Thyroid gland (tissue), 4 donors: ENCODE results near the gene MSGN1. TPM values are rescaled to one million over a fixed set of nuclear protein-coding genes. Genes with fewer than 3 reads are reported as not detected.

ENCODE experiments used
- DNase-seq, 2 donors: peaks; one replicate each; pipeline ENCODE4 v3.0.0-alpha.2; 2019
- H3K27ac ChIP-seq, 3 donors: fragments of 200-600 bp; sonication (generic); 1 replicate in 2 of 3; 2 replicates in 1 of 3; pipeline ENCODE4 v1.5.1; 2016 to 2019; ENCODE audit warnings: mild to moderate bottlenecking in 1 of 3, moderate library complexity in 1 of 3
- H3K27me3 ChIP-seq: fragments of 200-600 bp; sonication (generic); one replicate; pipeline ENCODE4 v1.5.1; 2019
- H3K36me3 ChIP-seq, 2 donors: fragments of 200-600 bp; sonication (generic); one replicate each; pipeline ENCODE4 v1.5.1; 2016 to 2019
- H3K4me1 ChIP-seq, 2 donors: fragments of 200-600 bp; sonication (generic); one replicate each; pipeline ENCODE4 v1.5.1; 2017 to 2019
- H3K4me3 ChIP-seq, 3 donors: fragments of 200-600 bp; sonication (generic); replicated peaks in 1 of 3; 1 replicate in 2 of 3; 2 replicates in 1 of 3; pipeline ENCODE4 v1.5.1; 2016; ENCODE audit warnings: mild to moderate bottlenecking in 1 of 3
- H3K9me3 ChIP-seq: fragments of 200-600 bp; sonication (generic); one replicate; pipeline ENCODE4 v1.5.1; 2017
- CTCF ChIP-seq, 6 experiments: fragments of 200-600 bp in 3 of 6; fragments of 450-650 bp in 3 of 6; sonication (generic) in 3 of 6; IDR thresholded peaks; one replicate each; pipeline ENCODE4 v1.5.1; 2016 to 2019; ENCODE audit warnings: antibody characterized with exemption in 6 of 6, mild to moderate bottlenecking in 2 of 6, inconsistent platforms in 1 of 6, moderate library complexity in 1 of 6
- POLR2A ChIP-seq, 2 donors: fragments of 450-650 bp; IDR thresholded peaks; one replicate each; pipeline ENCODE4 v1.6.1; 2017; ENCODE audit warnings: antibody characterized with exemption in 2 of 2, mild to moderate bottlenecking in 2 of 2, moderate library complexity in 1 of 2
- WGBS, 2 donors: methylation state at CpG; one replicate each; pipeline ENCODE4 v1.1.5; 2017; 5-methylcytosine and 5-hydroxymethylcytosine counted together
- intact Hi-C: fragments of 100-400 bp; cut with DNase I; formaldehyde crosslinking; loops from one replicate; pipeline ENCODE4 v1.15.1; 2023
- total RNA-seq, 4 donors: library from RNA; depleted of rRNA; stranded (reverse); fragments of >200 nt; gene quantifications; one replicate each; pipeline ENCODE4 v1.2.3, GENCODE V29; 2016

The MSGN1 gene
- total RNA-seq, 4 donors from 2014 or later: not detected

GRCh38 chr2:17813742-17814473 is 2.4 kb upstream of the MSGN1 start:
- Histone ChIP-seq H3K36me3 (no peaks in the 10 kb centered on the region), H3K4me1 (no peaks in the 10 kb centered on the region), H3K27me3 (no peaks in the 10 kb centered on the region), H3K9me3 (no peaks in the 10 kb centered on the region), H3K4me3 (no peak overlapping the region), H3K27ac (no peak overlapping the region)
- intact Hi-C loops: no loop called here
- DNase-seq: no peak
- 71 to 84% methylated on average over 5 of the region's 5 CpGs for WGBS, 2 donors
- no peak for TF ChIP-seq CTCF (IDR thresholded peaks at IDR 0.05)

GRCh38 chr2:17814601-17815000 is 1.7 kb upstream of the MSGN1 start:
- no peaks in the 10 kb centered on the region for H3K9me3 ChIP-seq
- 93 to 95% methylated on average over 1 of the region's 1 CpG for WGBS, 2 donors
- H3K27ac ChIP-seq: no peak overlapping the region
- H3K4me3 ChIP-seq: no peak overlapping the region
- no peak for TF ChIP-seq POLR2A (IDR thresholded peaks at IDR 0.05)
- TF ChIP-seq CTCF (IDR thresholded peaks at IDR 0.05): no peak
- H3K4me1 ChIP-seq: no peaks in the 10 kb centered on the region
- intact Hi-C loops: no loop called here
- no peaks in the 10 kb centered on the region for H3K36me3 ChIP-seq
- no peaks in the 10 kb centered on the region for H3K27me3 ChIP-seq
- no peak for DNase-seq

- TF ChIP-seq CTCF (IDR thresholded peaks at IDR 0.05): no peak
- no peak for TF ChIP-seq POLR2A (IDR thresholded peaks at IDR 0.05)
- WGBS, 2 donors: 81 to 83% methylated on average over 8 of the region's 8 CpGs
- no peak for DNase-seq
- no peaks in the 10 kb centered on the region for H3K9me3 ChIP-seq
- H3K27me3 ChIP-seq: no peaks in the 10 kb centered on the region
- no peaks in the 10 kb centered on the region for H3K4me1 ChIP-seq
- no peaks in the 10 kb centered on the region for H3K36me3 ChIP-seq
- intact Hi-C loops: no loop called here
- H3K4me3 ChIP-seq: no peak overlapping the region
- H3K27ac ChIP-seq: no peak overlapping the region
These were observed 634 bp upstream of the MSGN1 start for GRCh38 chr2:17815468-17816184.

GRCh38 chr2:17818235-17818815 is 2.1 kb downstream of the MSGN1 start:
- TF ChIP-seq POLR2A (IDR thresholded peaks at IDR 0.05) (no peak), CTCF (IDR thresholded peaks at IDR 0.05) (no peak)
- no peak for DNase-seq
- H3K9me3 ChIP-seq: no peaks in the 10 kb centered on the region
- intact Hi-C loops: no loop called here
- H3K27ac ChIP-seq: no peak overlapping the region
- H3K36me3 ChIP-seq: no peaks in the 10 kb centered on the region
- no peaks in the 10 kb centered on the region for H3K27me3 ChIP-seq
- 87 to 92% methylated on average over 2 of the region's 2 CpGs for WGBS, 2 donors
- H3K4me1 ChIP-seq: no peaks in the 10 kb centered on the region
- no peak overlapping the region for H3K4me3 ChIP-seq

- intact Hi-C loops: no loop called here
- 78 to 80% methylated on average over 3 of the region's 3 CpGs for WGBS, 2 donors
- H3K4me1 ChIP-seq: no peaks in the 10 kb centered on the region
These were observed 4.8 kb downstream of the MSGN1 start for GRCh38 chr2:17821080-17821479.

More at GRCh38 chr2:17821080-17821479, 4.8 kb downstream of the MSGN1 start:
- no peaks in the 10 kb centered on the region for H3K36me3 ChIP-seq
- no peak overlapping the region for H3K4me3 ChIP-seq
- no peaks in the 10 kb centered on the region for H3K9me3 ChIP-seq
- no peaks in the 10 kb centered on the region for H3K27me3 ChIP-seq
- TF ChIP-seq POLR2A (IDR thresholded peaks at IDR 0.05) (no peak), CTCF (IDR thresholded peaks at IDR 0.05) (no peak)
- no peak overlapping the region for H3K27ac ChIP-seq
- no peak for DNase-seq
